IPS-18c (cell line): Measurements from ENCODE around the gene RGS6.

Source experiments
- H3K4me3 ChIP-seq: 2 replicates; pipeline ENCODE4 v1.7.0; 2013; ENCODE audit warnings: low read depth, mild to moderate bottlenecking, low read length, moderate library complexity; ENCODE audit not compliant: insufficient read depth
- H3K9me3 ChIP-seq: one replicate; pipeline ENCODE4 v1.6.1; 2013; ENCODE audit warnings: mild to moderate bottlenecking, low read length, moderate library complexity; ENCODE audit not compliant: control insufficient read depth, insufficient read depth

The RGS6 gene

DNA sequence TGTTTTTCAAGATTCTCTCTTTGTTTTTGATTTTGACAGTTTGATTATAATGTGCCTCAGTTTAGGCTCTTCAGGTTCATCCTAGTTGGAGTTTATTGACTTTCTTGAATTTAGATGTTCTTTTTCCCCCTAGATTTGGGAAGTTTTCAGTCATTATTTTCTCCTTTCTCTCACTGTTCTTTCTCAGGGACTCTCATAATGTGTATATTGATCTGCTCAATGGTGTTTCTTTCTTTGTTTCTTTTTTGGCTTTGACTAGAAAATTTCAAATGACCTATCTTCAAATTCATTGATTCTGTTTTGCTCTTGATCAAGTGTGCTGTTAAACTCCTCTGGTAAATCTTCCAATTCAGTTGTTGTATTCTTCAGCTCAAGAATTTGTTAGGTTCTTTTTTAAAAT lies 108.3 kb downstream of the RGS6 start:
- Histone ChIP-seq H3K9me3 (no peaks in the 10 kb centered on the region), H3K4me3 (no peak overlapping the region)

DNA sequence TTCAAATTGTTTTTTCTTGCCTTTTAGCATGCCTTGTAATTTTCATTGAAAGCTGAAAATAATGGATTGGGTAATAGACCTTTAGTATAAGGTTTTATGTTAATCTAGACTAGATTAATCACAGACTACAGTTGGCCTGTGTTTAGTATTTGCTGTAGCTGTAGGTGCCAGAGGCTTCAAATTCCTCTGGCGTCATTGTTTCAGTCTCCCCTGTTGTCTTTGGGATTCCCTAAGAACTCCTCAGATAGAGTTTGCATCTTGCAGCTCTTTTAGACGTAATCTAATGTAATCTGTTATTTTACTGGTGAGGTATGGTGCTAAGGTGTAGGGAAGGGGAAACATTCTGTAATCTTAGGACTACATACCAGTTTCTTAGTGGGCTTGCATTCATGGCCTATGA lies 113.0 kb downstream of the RGS6 start:
- no peak overlapping the region for H3K4me3 ChIP-seq
- H3K9me3 ChIP-seq: no peaks in the 10 kb centered on the region

DNA sequence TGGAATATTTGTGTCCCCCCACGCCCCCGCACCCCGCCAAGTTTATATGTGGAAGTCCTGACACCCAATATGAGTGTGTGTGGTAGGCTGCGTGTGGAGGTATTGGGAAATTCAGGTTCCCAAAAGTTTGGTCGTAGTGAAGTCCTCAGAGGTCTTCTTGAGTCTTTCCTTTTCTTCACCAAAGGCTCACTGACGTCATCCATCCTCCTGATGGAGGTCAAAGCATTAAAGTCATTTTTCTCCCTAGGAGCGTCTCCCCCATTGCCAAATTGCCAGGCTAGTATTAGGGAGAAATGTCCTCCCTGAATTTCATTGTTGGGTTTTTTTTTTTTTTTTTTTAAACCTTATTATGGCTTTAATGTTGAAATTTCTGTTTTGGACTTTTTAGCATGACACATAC lies 113.7 kb downstream of the RGS6 start:
- Histone ChIP-seq H3K9me3 (no peaks in the 10 kb centered on the region), H3K4me3 (no peak overlapping the region)

DNA sequence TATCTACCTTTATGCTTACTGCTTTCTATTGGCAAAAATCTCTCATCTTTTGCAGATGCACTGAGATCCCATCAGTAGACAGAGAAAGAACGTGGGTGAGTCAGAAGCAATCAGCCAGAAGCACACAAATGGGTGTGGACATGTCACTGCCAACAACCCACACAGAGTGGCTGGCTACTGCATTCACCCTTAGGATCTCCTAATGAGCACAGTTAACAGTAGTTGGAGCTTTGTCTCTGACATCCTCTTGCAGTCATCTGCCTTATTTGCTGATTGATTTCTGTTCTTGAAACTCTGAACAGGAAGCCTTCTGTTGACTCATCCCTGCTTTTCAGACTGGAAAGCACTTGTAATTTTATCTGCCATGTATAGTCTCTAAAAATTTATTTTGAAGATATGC lies 117.2 kb downstream of the RGS6 start:
- no peaks in the 10 kb centered on the region for H3K9me3 ChIP-seq
- no peak overlapping the region for H3K4me3 ChIP-seq

DNA sequence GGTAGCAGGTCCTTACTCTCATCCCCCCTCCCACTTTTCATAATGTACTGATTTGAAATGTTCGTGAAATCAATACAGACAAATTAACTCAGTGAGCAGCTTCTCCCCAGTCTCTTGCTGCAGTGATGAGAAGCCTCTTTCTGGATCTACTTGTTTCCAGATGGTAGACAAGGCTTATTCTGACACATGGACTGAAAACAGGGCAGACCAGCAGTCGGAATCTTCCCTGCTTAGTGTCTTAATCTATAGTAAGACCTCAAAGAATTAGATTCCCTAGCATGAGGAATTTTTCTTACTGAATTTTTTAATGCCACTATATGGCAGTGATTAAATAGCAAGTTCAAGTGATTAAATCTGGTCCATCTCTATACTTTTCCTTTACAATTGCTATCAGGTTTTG lies 120.1 kb downstream of the RGS6 start:
- H3K9me3 ChIP-seq: no peaks in the 10 kb centered on the region
- no peak overlapping the region for H3K4me3 ChIP-seq

DNA sequence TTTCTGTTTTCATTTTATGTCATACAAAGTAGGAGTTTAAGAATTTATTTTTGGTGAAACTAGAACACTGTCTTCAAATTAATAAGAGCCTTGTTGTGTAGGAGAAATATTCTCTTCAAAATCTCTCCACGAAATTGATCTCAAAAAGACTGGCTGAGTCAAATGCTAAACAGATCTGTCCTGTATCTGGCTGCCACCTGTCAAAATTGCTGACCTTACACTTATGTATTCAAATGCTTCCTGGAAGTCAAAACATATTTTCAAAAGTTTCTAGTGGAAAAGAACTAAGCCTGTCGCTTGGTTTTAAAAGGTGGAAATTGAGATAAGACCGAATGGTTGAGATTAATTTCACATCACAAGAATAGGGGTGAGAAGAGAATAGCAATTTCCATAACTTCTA lies 121.4 kb downstream of the RGS6 start:
- H3K4me3 ChIP-seq: no peak overlapping the region

DNA sequence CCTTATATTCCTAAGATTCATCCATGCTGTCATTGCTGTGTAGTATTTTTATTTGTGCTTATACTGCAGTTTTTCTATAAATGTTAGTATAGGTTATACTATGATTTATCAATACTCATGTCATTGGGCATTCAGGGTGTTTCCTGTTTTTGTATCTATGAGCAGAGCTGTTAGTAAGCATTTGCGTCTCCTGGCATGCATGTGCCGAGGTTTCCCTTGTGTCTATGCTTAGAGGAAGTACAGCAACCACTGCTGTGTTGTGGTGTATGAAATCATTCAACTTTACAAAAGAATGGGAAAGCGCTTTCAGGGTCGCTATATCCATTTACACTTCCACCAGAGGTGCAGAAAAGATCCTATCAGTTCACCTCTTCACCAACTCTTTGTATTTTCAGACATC lies 122.7 kb downstream of the RGS6 start:
- no peak overlapping the region for H3K4me3 ChIP-seq

More for the DNA sequence above, 121.4 kb downstream of the RGS6 start:
- no peaks in the 10 kb centered on the region for H3K9me3 ChIP-seq

DNA sequence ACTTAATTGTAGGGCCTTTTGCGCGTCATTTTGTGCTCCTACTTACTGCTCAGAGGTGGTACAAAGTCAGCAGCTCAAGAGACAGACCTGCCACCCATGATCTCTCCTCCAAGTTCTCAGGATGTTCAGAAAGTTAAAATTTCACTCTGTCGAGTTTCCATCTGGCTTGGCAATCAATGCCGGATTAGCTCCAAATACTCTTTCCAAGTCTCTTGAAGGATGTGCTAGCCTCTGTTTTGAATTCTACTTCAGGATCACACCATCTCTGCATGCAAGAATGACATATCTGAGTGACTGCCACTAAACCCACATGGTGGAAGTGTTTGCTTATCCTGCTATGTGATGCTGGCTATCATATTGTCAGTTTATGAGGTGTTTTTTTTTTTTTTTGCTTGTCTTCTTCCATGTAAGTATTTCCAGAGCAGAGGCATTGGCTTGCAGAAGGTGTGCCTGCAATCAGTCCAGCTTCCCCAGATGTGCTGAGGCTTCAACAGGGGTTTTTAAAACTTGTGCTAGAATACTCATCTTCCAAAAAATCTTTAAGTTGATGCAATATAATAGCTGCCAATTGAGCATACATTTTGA lies 125.6 kb downstream of the RGS6 start:
- H3K9me3 ChIP-seq: no peaks in the 10 kb centered on the region
- H3K4me3 ChIP-seq: no peak overlapping the region

More for the DNA sequence above, 122.7 kb downstream of the RGS6 start:
- no peaks in the 10 kb centered on the region for H3K9me3 ChIP-seq

DNA sequence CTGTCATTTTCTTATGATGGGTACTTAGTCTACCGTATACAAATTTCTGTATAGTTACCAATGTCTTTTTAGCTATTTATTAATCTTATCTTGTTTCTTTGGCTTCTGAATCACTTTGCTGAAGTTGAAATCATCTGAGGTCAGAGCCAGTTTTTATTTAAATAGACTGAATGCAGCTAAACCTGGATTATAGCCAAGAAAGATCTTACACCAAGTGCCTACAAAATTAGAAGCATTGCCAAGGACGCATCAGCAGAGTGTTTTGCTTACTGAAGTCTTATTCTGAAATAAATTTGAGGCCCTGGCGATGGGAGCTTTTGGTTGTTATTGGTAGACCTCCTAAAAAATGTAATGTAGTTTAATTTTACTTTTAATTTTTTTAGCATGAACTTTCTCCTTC lies 128.2 kb downstream of the RGS6 start:
- Histone ChIP-seq H3K4me3 (no peak overlapping the region), H3K9me3 (no peaks in the 10 kb centered on the region)

DNA sequence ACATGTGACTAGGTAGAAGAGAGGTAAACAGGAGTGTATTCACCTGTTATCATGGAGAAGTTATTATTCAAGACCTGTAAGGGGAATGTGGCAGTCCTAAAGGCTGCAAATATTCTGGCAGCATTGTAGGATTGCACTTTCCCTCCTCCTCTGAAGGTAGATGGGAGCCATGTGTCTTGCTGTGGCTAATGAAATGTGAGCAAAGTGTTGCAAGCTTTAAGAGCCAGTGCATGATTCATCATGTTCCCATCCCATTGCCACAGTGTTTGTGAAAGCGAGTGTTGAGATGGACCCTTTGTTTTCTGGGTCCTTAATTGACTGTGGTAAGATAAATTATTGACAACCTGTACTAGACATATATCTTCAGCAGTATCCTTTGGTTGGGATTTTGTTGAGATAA lies 128.7 kb downstream of the RGS6 start:
- Histone ChIP-seq H3K4me3 (no peak overlapping the region), H3K9me3 (no peaks in the 10 kb centered on the region)

DNA sequence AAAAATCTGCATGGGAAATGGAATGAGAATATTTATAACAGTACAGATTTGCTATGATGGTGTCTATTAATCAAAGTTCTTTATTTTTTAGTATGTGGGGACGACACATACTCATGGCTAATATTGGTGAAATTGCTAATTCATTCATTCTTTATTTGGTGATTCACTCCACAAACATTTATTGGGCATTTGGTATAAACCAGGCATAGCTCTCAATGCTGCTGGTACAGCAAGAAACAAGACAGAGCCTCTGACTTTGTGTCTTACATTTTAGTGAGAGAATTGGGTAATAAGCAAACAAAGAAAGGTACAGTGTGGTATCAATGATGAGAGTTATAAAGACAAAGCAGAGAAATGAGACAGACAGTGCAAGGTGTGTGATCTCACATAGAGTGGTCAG lies 129.5 kb downstream of the RGS6 start:
- Histone ChIP-seq H3K9me3 (no peaks in the 10 kb centered on the region), H3K4me3 (no peak overlapping the region)

DNA sequence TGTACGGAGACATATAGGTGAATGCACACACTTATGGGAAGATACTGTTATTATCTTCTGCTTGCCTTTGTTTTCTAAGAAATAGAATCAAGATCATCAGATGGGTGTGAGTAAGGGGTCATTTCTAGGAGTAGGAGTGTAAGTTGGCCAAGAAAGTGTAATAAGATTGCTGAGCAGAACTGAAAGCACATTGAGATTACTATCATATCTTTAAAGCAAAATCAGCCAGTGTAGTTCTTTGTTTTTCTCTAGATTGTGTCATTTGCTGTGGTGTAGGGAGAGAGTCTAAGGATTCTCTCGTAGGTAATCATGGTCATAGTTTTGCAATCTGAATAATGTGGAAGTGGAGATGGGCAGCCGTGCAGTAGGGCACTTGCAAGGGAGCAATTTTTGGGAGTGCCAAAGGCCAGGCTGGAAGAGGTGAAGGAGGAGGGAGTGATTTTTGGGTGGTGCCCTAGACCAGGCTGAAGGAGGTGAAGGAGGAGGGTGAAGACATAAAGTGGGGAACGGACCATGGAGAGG lies 131.6 kb downstream of the RGS6 start:
- H3K4me3 ChIP-seq: no peak overlapping the region
- H3K9me3 ChIP-seq: no peaks in the 10 kb centered on the region

DNA sequence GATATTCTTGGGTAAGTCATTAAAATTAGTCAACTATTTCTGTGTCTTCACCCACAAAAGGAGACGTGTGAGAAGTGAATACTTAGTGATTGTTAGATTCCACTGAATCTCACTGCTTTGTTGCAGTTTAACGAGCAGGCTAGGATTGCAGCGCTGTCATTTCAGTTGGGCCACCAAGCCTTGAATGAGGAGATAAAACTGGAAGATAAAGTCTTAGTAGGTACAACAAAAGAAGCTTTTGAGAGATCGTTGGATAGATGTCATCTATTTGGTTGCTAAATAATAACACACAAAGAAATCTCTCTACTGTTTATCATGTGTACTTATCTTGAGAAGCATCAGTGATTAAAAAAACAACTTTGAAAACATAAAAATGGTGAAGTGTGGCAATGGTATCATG lies 132.3 kb downstream of the RGS6 start:
- H3K4me3 ChIP-seq: no peak overlapping the region

DNA sequence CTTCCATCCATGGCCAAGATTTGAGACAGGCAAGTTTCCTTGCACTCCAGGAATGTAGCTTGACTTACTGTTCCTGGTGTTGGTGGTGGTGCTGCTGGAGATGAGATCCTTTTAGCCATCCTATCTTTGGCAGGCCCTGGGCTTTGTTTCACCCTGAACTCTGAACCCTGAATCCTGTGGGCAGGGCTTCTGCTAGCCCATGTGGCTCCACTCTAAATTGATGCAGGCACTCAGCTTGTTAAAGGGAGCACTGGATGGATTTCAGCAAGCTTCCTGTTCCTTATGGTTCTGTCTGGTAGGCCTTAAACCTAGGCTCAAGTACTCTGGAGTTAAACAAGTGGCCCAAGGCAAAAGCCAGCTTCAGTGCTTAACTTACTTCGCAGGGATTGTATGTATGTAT lies 138.2 kb downstream of the RGS6 start:
- no peaks in the 10 kb centered on the region for H3K9me3 ChIP-seq
- H3K4me3 ChIP-seq: no peak overlapping the region

More for the DNA sequence above, 132.3 kb downstream of the RGS6 start:
- H3K9me3 ChIP-seq: no peaks in the 10 kb centered on the region

DNA sequence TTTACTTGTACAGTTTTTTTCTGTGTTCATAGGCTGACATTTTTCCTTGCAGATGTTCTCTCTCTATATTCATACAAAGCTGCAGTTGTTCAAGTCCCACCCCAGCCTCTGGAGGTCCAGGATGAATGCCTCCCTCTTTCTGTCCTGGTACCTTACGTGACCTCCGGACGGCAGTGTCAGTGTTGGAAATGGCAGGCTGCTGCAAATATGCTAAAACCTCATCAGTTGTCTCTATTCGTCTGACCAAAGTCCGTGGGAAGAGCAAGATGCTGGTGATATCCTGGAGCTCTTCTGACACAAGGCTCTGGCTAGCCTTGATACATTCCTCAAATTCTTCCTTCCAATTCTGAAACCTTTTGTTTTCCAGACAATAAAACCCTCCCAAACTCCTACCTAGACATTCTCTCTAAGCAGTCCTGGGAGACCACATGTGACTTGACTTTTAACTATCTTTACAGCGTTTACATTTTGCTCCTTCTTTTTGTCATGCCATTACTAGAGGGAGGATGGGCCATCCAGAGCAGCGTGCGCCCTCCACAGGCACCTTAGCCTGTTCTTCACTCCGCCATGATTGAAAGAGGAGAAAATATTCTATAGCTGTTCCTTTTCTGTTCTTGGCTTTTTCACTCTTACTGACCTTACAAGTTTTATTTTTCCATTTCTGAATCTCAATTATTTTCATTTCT lies 143.6 kb downstream of the RGS6 start:
- no peaks in the 10 kb centered on the region for H3K9me3 ChIP-seq
- no peak overlapping the region for H3K4me3 ChIP-seq

DNA sequence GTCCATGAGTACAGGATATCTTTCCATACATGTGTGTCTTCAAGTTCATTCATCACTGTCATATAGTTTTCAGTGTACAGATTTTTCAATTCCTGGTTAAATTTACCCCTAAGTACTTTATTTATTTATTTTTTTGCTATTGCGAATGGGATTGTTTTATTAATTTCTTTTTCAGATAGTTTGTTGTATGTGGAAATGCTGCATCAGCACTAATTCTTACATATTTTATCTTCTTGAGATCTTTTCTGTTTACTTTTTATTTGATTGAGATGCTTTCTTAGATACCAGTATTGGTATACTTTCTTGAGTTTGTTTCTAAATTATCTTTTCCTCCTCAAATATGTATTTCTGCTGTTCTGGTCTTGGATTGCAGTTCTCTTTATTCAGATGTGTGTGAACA lies 148.9 kb downstream of the RGS6 start:
- Histone ChIP-seq H3K4me3 (no peak overlapping the region), H3K9me3 (no peaks in the 10 kb centered on the region)

DNA sequence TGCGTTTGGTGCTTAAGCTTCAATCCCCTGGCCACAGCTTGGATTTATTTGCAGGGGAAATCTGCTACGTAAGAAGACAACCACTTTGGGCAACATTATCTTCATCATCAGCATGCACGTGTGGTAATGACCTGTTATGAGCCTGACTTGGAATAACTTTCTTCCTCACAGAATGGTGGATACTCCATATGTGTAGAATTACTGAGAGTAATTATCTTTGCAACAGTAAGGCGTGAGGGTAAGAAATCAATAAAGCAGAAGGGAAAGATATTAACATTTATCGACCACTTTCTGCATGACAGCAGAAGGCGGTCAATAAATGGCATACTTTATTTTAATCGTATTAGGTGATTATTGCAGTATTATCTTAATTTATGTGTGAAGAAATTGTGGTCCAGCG lies 152.7 kb downstream of the RGS6 start:
- H3K4me3 ChIP-seq: no peak overlapping the region
- no peaks in the 10 kb centered on the region for H3K9me3 ChIP-seq

DNA sequence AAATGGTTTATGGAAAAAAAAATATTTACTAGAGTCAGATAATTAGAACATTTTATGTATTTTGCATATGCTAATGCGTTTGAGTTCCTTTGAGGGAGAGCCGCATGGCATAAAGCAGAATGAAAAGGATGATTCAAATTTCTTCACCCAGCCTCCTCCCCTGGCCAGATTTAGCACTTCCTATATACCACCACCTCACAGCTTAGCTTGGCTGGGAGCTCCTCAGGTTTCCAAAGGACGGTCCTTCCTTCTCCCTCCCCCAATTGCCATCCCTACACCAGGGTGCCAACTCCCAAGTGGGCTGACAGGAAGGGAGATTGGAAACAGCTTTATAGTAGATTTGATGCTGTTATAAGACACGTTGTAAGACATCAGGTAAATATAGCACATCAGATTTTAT lies 157.4 kb downstream of the RGS6 start:
- Histone ChIP-seq H3K4me3 (no peak overlapping the region), H3K9me3 (no peaks in the 10 kb centered on the region)
